ENCODE measurements around the gene GABARAPL2.
A peak's percentile ranks its signal among the peaks of the same experiment; 100 is the strongest.
"Not testable (repeated sequence)": the region's sequence is repeated elsewhere in the genome, so short reads cannot be mapped to it uniquely, and the experiment has no call there.

Gene GABARAPL2

DNA sequence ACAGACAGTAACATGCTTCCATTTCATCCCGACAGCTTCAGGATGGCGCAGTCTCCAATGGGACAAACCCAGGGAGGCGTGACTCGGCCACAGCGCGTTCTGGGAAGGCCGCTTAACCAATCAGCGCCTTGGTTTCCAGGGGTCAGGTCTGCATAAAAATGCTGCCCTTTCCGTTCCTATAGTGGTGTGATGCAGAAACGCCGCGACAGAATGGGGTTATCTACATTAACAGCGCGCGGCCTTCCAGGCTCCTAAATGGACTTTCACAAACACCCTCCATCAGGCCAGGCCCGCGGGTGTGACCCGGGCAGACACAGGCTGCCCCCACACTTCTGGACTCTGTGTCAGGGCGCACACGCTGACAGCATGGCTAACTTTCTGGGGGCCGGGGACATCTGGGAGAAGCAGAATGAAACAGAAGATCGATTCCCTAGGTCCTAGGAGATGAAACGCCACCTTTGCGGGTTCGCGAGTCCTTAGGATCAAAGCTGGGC, 10.9 kb upstream of the GABARAPL2 start:
- DNase-seq = peak; percentile 25

DNA sequence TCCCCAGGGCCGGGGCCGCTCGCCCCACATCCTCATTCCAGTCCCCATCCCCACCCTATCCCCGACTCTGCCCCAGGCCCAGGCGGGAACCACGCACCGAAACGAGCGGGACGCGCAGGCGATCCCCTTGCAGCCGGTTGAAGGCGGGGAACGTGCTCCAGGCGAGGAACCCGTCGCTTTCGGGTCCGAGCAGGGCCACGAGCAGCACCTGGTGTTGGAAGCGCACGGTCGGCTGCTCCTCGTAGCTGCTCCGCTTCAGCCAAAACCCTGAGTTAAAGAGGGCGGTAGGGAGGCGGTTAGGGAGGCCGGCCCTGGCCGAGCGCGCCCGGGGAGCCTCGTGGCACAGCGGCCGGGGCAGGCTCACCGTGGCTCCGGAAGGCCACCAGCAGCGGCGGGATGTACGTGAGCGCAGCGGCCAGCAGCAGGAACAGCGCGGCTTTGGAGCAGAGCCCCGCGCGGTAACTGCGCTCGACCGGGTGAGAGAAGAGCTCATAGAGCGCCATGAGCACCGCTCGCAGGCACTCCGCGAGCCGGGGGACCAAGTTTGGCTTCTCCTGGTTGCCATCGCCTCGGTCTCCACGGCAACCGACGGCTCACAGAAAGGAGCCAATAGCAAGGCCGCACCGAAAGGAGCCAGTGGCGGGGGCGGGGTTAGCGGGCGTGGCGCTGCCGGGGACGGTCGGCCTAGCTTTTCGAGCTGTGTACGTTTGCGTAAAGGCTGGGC, 10.3 kb upstream of the GABARAPL2 start, which contains the start of gene TMEM231:
TSS of gene TMEM231 (minus strand) at position 546 of the 724 bp plus-strand sequence. CDS start at position 503, 43 bp downstream.
- peak; percentile 96 for DNase-seq

DNA sequence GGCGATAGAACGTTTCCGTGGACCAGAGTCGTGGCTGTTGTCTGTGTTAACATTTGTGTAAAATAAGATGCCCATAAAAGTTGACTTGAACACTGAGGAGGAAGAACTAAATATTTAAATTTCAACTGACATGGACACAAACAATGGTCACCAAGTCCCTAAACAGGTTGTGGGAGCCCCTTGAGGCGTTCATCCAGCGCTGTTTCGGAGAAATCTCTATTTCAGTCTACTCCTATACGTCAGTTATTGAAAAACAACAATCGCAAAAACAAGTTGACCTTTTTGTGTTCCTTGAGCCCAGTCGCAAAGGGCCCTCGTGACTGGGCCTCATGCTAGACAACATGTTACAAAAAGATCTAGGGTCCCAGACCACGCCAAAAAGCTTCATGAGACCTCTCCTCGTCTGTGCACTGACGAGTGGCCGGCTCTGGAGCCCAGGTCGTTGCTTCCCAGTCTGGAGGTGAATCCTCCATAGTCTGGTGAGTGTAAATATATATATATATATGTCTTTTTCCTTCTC, 9.7 kb upstream of the GABARAPL2 start:
- no peak for DNase-seq

DNA sequence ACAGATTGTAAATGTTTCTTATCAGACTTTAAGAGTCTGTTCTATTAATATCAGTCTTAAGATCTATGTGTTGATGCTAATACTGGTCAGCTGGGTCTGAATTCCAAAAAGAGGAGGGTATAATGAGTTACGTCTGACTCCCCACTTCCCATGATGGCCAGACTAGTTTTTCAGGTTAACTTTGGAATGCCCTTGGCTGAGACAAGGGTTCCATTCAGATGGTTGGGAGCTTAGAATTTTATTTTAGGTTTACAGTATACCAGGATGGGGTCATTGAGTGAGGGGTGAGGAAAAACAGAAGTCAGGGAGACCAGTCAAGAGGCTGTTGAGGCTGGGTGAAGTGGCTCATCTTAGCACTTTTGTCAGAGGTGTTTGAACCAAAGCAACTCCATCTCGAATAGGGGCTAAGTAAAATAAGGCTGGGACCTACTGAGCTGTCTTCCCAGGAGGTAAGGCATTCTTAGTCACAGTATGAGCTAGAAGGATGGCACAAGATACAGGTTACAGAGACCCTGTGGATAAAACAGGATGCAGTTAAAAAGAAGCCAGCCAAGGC, 7.3 kb upstream of the GABARAPL2 start:
- DNase-seq = no peak

DNA sequence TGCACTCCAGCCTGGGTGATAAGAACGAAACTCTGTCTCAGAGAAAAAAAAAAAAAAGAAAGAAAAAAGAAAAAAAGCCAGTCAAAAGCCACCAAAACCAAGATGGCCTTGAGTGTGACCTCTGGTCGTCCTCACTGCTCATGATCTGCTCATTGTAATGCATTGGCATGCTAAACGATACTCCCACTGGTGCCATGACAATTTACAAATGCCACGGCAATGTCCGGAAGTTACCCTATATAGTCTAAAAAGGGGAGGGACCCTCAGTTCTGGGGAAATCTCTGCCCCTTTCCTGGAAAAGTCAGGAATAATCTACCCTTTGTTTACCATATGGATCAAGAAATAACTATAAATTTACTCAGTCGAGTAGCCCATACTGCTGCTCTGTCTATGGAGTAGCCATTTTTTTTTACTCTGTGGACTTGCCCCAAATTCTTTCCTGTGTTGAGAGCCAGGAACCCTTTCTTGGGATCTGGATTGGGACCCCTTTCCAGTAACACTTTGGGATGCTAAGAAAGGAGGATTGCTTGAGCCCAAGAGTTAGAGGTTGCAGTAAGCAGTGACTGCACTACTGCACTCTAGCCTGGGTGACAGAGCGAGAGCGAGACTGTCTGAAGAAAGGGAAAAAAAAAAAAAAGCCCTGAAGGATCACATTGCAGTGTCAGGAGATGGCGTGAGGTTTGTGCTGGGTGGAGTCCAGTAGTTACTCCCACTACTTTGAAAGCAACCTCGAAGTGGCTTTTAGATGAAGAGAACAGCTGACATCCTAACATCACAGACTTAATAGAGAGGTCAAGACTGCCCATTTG, 6.4 kb upstream of the GABARAPL2 start:
- no peak for DNase-seq

DNA sequence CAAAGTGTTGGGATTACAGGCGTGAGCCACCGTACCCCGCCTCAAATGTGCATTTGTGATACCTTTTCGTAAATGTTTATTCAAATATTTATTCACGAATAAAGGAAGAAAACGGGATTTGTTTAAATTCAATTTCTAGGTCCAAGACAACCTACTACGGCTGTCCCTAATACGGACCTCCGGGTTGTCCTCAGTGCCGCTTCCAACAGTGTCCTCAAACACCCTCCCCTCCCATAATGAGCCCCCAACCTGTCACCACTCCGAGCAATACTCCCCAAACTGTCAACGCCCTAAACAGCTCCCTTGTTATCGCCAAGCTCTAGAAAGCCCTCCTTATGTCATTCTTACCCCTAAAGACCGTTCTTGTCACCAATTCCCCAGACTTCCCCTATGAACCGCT, 539 bp upstream of the GABARAPL2 start:
- DNase-seq = no peak

DNA sequence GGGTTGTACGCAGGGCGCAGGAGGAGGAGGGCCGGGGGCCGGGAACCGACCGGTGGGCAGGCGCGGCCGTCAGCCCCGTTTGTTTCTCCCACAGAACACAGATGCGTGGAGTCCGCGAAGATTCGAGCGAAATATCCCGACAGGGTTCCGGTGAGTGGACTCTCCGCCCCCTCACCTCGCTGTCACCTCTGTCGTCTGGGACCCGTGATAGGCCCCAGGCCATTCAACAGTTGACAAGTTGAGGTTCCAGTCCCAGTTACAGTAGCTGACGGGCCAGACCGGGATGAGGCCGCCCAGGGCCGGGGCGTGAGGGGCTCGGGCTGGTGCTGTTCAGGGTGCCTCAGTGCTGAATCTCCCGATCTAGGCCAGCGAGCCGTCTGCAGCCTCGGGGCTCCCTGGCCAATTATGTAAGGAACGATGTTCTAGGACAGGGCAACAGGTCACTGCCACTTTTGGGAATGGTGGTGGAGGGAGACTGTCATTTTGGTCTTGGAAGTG, 628 bp downstream of the GABARAPL2 start:
- no peak for DNase-seq

DNA sequence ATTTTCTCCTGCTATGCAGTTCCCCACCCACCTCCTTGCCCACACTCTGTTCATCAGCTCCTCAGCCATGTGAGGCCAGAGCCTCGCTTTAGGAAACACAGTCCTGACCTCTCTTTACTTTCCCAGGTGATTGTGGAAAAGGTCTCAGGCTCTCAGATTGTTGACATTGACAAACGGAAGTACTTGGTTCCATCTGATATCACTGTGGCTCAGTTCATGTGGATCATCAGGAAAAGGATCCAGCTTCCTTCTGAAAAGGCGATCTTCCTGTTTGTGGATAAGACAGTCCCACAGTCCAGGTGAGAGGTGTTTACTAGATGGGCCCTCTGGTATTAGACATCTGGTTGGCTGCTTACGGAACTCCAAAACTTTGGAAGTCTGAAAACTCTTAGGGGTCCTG, 1.7 kb downstream of the GABARAPL2 start:
- no peak for DNase-seq

DNA sequence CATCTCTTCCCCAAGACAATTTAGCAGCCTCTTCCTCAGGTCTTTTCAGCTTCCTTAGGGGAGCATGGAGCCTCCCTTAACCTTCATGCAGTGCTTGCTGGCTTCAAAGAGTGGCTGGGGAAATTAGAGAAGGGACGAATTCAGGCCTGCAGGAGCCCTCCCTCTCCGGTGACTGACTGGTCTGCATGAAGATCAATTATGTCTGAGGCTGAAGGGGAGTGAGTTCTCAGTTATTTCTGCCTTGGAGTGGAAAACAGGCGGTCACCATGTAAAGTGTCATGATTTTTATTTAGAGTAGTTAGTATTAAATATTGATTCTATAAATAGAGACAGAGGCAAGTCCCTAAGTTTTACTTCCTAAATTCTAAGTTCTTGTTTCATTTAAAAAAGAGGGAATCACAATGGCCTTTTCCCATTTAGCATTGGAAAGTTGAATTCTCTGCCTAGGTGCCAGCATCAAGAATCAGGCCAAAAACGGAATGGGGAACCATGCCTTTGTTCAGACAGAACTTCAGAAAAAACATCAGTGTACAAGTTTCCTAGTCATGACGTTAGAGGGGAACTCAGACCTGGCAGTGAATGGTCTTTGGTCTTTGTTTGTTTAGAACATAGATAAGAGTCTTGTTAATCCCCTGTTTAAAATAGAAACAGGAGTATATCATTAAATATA, 4.4 kb downstream of the GABARAPL2 start:
- DNase-seq = no peak

DNA sequence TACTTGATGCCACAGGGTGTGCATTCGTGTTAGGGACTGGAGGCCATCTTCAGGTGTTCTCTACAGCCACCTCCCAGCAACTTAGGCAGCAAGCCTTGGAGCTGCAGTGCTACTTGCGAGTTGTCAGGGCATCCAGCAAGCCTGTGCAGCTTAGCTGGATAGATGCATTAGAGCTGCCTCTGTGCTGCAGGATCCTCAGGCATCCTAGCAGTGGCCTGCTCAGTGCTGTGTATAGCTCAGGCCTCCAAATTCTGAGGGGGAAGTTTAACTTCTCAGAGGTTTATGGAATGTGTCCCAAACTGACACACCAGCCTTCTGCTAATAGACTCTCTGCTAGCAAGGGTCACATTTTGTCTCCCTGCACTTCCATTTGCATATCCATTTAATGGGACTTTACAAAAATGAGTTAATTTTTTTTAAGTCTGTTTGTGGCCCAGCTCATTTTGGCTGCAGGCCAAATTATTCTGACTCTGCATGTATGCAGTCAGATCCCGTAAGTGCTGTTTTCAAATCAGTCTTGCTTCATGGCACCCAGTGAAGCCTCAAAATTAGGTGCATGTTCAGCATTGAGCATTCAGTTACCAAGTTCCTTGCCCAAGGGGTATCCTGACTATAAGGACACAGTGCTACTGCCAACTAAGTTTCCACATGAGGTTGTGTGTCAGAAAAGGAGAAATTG, 6.8 kb downstream of the GABARAPL2 start:
- DNase-seq = no peak

DNA sequence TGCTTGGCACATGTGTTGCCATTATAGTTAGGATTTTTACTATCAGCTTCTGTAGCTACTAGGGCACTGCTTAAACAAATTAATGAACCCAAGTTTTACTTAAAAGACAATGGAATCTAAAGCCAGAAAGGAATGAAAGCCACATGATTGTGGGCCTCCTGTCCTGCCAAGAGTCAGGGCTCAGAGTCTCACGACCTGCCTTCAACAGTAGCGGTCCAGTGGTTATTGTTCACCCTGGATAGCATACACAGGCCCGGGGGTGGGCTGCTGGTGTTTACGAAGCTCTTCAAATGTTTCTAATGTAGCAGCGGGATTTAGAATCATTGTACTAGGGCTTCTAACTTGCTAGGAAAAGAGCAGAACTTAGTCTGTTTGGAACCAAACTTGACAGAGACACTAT, 7.8 kb downstream of the GABARAPL2 start:
- no peak for DNase-seq

DNA sequence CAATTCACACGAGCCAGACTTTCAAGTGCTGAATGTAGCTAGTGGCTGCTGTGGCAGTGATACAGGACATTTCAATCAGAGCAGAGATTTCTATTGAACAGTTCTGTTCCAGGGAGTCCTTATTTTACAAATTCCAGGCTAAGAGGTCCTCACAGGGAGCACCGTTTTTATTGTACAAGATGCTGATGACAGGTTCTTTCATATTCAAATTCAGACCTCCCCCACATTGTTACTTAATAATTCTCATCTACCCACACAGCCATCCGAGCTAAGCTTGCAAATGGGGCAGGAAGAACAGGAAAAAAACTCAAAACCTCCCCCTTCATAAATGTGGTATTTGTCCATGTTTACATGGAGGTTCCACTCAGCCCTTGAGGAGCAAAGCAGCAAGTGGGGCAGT, 9.8 kb downstream of the GABARAPL2 start:
- no peak for DNase-seq

DNA sequence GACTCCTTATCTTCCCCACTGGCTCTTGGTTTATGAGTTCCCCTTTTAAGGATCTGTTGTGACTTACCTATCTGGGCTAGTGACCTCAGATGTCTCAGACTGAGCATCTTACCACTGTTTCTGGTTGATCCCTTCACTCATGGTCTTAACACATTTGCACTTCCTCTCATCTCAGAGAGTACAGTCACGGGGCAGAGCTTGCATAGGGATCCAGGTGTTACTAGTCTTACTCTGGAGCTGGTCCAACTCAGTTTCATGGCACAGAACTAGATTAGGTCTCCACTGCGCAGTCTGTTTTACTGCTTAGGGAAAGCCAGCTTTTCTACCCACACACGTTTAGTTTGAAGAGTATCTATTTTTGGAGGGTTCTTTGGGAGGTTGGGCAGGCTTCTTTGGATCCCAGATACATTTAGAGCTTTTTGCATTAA, 10.2 kb downstream of the GABARAPL2 start:
- DNase-seq = no peak

DNA sequence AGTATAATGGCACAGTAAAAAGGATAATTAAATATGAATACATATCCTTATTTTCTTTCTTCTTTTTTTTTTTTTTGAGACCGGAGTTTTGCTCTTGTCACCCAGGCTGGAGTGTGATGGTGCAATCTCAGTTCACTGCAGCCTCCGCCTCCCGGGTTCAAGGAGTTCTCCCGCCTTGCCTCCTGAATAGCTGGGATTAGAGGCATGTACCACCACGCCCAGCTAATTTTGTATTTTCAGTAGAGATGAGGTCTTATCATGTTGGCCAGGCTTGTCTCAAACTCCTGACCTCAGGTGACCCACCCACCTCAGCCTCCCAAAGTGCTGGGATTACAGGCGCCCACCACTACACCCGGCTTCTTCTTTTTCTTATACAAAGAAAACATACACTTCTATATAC, 12.0 kb downstream of the GABARAPL2 start:
- no peak for DNase-seq

DNA sequence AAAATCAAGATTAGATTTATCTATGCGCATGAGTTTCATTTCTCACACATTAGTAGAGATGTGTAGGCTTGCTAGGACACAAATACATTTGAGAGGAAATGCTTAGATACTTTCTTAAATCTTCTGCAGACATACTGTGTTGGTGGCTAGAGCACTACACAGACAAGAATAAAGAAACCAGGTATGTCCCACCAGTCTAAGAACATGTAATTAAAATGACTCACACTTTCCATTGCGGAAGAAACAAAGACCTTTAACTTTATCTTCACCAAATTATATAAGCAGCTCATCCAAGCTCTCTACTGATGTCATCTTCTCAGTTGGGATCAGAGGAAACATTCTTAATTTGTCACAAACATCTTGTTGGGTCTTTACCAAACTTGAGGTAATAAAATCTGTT, 12.5 kb downstream of the GABARAPL2 start:
- DNase-seq = no peak

DNA sequence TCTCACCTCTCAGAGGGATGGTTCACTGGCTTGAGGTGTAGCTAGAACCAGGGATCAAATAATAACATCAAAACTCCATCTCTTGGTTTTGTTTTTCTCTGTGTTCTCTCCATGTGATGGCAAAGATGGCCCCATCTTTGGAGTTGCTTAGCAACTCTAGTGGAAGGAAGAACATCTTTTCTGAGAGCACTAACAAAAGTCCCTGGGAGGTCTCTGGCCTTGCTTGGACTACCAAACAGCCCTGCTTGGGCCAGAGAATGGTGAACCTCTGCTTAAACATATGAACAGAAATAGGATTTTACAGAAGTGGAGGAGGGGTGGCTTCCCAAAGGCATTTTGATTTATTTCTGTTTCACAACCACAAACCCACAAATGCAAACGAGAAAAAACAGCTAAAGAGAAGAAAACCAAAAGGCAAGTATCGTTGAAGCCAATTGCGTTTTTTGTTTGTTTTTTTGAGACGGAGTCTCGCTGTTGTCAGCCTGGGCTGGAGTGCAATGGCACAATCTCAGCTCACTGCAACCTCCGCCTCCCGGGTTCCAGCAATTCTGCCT, 13.2 kb downstream of the GABARAPL2 start:
- no peak for DNase-seq

DNA sequence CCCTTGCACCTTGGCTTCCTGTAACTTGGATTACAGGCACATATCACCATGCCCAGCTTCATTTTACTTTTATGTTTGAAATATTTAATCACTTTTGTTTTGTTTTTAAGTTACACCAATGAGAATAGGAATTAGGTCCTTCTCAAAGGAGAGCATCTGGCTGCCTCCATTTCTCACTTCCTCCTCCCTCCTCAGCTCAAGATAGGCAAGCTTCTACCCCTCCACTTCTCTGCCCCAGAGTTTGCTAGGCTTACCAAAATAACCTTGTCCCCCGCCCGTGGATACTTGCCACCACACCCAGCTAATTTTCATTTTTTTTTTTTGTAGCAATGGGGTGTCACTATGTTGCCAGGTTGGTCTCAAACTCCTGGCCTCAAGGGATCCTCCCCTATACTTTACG, 17.9 kb downstream of the GABARAPL2 start:
- no peak for DNase-seq

DNA sequence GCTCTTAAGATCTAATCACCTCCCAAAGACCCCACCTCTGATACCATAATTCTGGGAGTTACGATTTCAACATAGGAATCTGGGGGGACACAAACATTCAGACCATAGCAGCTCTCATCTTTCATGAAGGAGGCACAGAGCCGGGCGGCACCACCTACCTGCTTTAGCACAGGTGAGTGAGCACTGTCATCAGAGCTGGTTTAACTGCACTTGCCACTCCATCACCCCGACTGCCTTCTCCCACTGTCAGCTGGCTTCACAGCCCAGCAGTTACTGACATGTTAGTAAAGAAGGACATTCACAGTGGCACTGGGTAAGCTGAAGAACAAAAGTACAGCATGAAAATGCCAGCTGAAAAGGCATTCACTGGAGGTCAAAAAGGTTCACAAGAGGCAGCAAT, 22.5 kb downstream of the GABARAPL2 start:
- DNase-seq = no peak

DNA sequence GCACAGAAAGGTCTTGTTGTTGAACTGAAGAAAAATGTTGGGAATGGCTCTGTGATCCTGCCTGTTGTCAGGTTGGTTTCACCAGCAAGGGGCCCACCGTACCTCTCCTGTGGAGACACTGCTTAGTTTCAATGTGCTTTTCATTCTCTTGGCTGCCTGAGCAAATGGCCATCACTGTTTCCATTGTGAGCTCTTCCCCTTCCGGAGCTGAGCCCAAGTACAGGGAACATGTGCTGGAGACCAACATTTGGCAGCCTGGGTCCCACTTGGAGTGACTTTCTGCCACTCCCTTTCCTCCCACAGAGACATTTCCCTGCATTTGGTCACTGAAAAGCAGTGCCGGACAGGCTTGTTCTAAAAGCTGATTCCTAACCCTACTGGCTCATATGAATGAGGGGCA, 23.1 kb downstream of the GABARAPL2 start:
- no peak for DNase-seq

DNA sequence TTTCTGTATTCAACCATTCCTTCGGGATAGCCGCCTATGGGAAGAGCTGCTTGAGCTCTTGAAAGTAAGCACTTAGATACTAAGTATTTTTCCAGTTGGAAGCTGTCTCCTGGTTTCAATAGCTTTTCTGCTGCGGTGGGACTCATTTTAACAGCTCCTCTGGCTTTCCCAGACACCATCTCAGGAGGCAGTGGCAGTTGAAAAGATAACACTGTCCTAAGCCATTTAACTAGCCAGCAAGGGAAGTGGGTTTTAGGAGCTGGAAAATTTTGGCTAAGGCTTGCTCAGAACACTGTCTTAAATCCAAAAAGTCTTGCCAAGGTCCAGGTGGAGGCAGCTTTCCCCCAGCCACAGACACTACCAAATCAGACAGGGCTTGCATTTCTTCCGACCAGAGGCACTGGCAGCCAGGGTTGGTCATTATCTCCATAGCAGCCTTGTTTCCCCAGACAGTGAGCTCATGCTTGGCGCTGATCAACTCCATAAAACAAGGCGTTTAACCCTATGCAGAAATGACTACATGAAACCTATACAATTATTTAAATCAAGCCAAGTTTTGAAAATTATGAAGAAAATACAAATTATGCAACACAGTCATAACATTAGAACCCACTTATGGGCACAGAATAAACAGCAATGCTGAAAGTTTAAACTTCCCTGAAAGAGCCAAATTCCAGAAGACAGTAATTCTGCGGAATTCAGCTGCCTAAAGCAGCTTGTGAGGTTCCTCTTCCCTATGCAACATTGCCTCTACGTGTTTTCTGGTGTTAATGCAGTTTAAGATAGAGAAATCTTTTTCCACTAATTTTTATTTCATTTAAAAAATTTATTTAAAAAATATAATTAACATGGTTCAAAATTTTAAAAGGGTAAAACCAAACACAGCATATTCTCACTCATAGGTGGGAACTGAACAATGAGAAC, 25.0 kb downstream of the GABARAPL2 start:
- DNase-seq = no peak

DNA sequence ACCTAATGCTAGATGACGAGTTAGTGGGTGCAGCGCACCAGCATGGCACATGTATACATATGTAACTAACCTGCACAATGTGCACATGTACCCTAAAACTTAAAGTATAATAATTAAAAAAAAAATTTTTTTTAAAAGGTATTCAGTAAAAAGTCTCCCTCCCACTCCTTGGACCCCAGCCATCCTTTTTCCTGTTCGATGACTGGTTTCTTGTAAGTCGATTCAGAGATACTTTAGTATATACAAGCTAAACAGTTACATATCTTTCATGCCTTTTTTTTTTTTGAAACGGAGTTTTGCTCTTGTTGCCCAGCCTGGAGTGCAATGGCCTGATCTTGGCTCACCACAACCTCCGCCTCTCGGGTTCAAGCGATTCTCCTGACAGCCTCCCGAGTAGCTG, 25.7 kb downstream of the GABARAPL2 start:
- not testable (repeated sequence) for DNase-seq

Data from activated CD4-positive, alpha-beta T cell treated with anti-CD3 and anti-CD28 coated beads, Interleukin-2, amount 50 U/mL, for 16 hours (primary cell).